Activated T-cell treated with anti-CD3 and anti-CD28 coated beads for 24 hours (primary cell): ENCODE data around the gene TMEM132C.
"Not testable (repeated sequence)": the region's sequence is repeated elsewhere in the genome, so short reads cannot be mapped to it uniquely, and the experiment has no call there.

Source experiments
- DNase-seq: peaks from one replicate; pipeline ENCODE4 v3.0.0-alpha.2; 2020; ENCODE audit warnings: low read depth

Gene TMEM132C

GRCh38 chr12:128483526-128484255, 216.7 kb downstream of the TMEM132C start:
- no peak for DNase-seq

- not testable (repeated sequence) for DNase-seq
These were observed 230.4 kb downstream of the TMEM132C start for GRCh38 chr12:128497376-128497775.

GRCh38 chr12:128507470-128507869, 240.5 kb downstream of the TMEM132C start:
- no peak for DNase-seq

- DNase-seq = no peak
These were observed 242.2 kb downstream of the TMEM132C start for GRCh38 chr12:128509170-128509569.

GRCh38 chr12:128510511-128510910, 243.5 kb downstream of the TMEM132C start:
- no peak for DNase-seq

- DNase-seq = no peak
These were observed 246.4 kb downstream of the TMEM132C start for GRCh38 chr12:128513331-128513730.

- DNase-seq = no peak
These were observed 246.9 kb downstream of the TMEM132C start for GRCh38 chr12:128513831-128514230.

- DNase-seq = no peak
These were observed 251.7 kb downstream of the TMEM132C start for GRCh38 chr12:128518644-128519043.

GRCh38 chr12:128519426-128519825, 252.5 kb downstream of the TMEM132C start:
- no peak for DNase-seq

GRCh38 chr12:128521981-128522380, 255.0 kb downstream of the TMEM132C start:
- no peak for DNase-seq

- DNase-seq = no peak
These were observed 257.5 kb downstream of the TMEM132C start for GRCh38 chr12:128524439-128524838.

GRCh38 chr12:128531170-128531569, 264.2 kb downstream of the TMEM132C start:
- no peak for DNase-seq

GRCh38 chr12:128534906-128535305, 267.9 kb downstream of the TMEM132C start:
- no peak for DNase-seq

GRCh38 chr12:128536810-128537209, 269.8 kb downstream of the TMEM132C start:
- no peak for DNase-seq

GRCh38 chr12:128537668-128538067, 270.7 kb downstream of the TMEM132C start:
- DNase-seq = no peak

GRCh38 chr12:128542844-128543243, 275.9 kb downstream of the TMEM132C start:
- no peak for DNase-seq

GRCh38 chr12:128543460-128543859, 276.5 kb downstream of the TMEM132C start:
- no peak for DNase-seq

- DNase-seq = no peak
These were observed 277.0 kb downstream of the TMEM132C start for GRCh38 chr12:128543971-128544370.

GRCh38 chr12:128548949-128549348, 282.0 kb downstream of the TMEM132C start:
- DNase-seq = no peak

GRCh38 chr12:128549601-128550218, 282.7 kb downstream of the TMEM132C start:
- no peak for DNase-seq

GRCh38 chr12:128551266-128551665, 284.3 kb downstream of the TMEM132C start:
- no peak for DNase-seq

- DNase-seq = no peak
These were observed 287.8 kb downstream of the TMEM132C start for GRCh38 chr12:128554546-128555304.

GRCh38 chr12:128557231-128557630, 290.3 kb downstream of the TMEM132C start:
- DNase-seq = no peak
